ENCODE results near the gene SLC38A10. TPM values are rescaled to one million over a fixed set of nuclear protein-coding genes. Genes with fewer than 3 reads are reported as not detected.

SLC38A10 gene
- polyA plus RNA-seq, 4 donors: 48.4 to 107 (median 79.2) TPM

DNA sequence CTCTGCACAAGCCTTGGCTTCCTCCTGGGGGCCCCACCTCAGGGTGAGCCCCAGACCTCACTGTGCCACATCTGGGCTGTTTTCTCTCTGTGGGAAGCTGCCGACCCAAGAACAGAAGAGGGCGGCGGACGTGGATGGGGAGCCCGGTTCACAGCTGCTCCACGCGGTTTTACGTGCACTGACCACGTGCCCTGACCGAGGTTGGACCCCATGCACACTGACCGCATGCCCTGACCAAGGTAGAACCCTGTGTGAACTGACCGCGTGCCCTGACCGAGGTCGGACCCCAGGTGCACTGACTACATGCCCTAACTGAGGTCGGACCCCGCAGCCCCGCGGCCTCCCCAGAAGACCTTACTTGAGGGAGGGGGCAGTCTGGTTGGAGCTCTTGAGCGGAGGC is 92.0 kb downstream of the SLC38A10 start:
- Histone ChIP-seq H3K4me3 (ENCODE audit: low read depth in 1 of 3, low read length in 3 of 3) (no peak overlapping the region), H3K27ac (ENCODE audit: low read depth in 1 of 3, low read length in 2 of 3) (no peak overlapping the region), H3K4me1 (ENCODE audit: control insufficient read depth in 3 of 3, insufficient read depth in 2 of 3, low read depth in 1 of 3, low read length in 2 of 3) (no peaks in the 10 kb centered on the region), H3K9me3 (ENCODE audit: control insufficient read depth in 2 of 2, insufficient read depth in 1 of 2, low read depth in 1 of 2, low read length in 1 of 2) (no peaks in the 10 kb centered on the region), H3K27me3 (ENCODE audit: control insufficient read depth in 3 of 3, insufficient read depth in 3 of 3, low read length in 3 of 3) (no peaks in the 10 kb centered on the region), H3K36me3 (ENCODE audit: control insufficient read depth in 3 of 3, insufficient read depth in 2 of 3, low read depth in 1 of 3, low read length in 3 of 3) (peaks cover 0 to 71% (median 0%) of the 10 kb centered on the region in 3 donors)
- FAIRE-seq (no peak), DNase-seq (no peak)
- 93 to 98% (median 95%) methylated on average over 20 of the region's 20 CpGs for WGBS, 3 donors

DNA sequence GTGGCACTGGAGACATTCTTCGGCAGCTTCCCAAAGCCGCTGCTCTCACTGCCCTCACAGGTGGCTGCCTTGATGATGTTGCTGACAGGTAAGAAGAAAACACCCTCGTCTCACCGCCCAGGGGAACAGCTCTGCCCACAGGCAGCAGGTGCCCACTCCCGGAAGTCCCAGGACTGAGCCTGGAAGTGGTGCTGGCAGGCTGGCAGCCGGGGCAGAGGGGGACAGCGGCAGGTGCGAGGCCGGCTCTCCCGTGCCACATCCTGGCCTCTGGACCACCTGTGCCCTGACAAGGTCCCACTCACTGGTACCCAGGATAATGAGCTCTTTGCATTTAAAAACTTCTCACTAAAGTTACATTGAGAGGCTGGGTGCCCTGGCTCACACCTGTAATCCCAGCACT is 92.8 kb downstream of the SLC38A10 start:
- Histone ChIP-seq H3K9me3 (ENCODE audit: control insufficient read depth in 2 of 2, insufficient read depth in 1 of 2, low read depth in 1 of 2, low read length in 1 of 2) (no peaks in the 10 kb centered on the region), H3K4me1 (ENCODE audit: control insufficient read depth in 3 of 3, insufficient read depth in 2 of 3, low read depth in 1 of 3, low read length in 2 of 3) (no peaks in the 10 kb centered on the region), H3K27ac (ENCODE audit: low read depth in 1 of 3, low read length in 2 of 3) (no peak overlapping the region), H3K4me3 (ENCODE audit: low read depth in 1 of 3, low read length in 3 of 3) (no peak overlapping the region), H3K27me3 (ENCODE audit: control insufficient read depth in 3 of 3, insufficient read depth in 3 of 3, low read length in 3 of 3) (no peaks in the 10 kb centered on the region), H3K36me3 (ENCODE audit: control insufficient read depth in 3 of 3, insufficient read depth in 2 of 3, low read depth in 1 of 3, low read length in 3 of 3) (peaks cover 0 to 73% (median 3%) of the 10 kb centered on the region in 3 donors)
- WGBS, 3 donors: 85 to 97% (median 95%) methylated on average over 6 to 10 of the region's 10 CpGs
- FAIRE-seq (no peak), DNase-seq (no peak)

DNA sequence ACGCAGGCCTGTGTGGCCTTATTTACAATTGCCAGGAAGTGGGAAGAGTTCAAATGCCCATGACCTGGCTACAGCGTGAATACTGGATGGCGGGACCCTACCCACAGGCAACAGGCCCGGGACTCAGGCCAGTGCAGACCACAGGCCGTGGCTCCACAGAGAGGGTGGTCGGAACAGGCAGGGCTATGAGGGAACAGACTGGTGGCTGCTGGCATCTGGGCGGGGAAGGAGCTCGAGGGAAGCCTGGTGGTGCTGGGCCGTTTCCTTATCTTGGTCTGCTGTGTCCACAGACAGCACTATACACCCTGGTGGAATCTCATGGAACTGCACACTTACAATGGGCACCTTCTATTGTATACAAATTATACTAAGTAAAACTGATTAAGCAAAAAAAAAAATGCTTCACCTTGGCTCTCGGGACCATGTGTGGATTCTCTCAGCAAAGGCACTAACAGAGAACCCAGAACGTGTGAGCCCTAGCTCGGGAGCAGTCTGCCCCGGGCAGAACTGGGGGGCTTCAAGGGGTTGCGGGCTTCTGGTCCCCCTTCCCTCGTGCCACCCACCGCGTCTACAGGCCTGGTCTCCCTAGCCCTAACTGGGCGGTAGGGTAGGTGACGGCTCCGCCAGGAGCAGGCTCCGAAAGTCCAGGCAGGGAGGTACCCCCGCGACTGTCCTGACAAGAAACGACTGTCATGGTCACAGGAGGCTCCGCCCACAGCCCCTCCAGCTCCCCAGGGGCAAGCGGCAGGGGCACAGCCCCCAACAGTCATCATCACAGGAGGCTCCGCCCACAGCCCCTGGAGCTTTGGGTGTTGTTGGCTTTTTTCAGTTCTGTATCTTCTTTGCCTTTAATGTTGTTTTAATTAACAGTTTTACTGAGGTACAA is 94.2 kb downstream of the SLC38A10 start:
- H3K9me3 ChIP-seq (ENCODE audit: control insufficient read depth in 2 of 2, insufficient read depth in 1 of 2, low read depth in 1 of 2, low read length in 1 of 2): no peaks in the 10 kb centered on the region
- no peak for FAIRE-seq
- no peaks in the 10 kb centered on the region for H3K4me1 ChIP-seq (ENCODE audit: control insufficient read depth in 3 of 3, insufficient read depth in 2 of 3, low read depth in 1 of 3, low read length in 2 of 3)
- peaks cover 0 to 74% (median 7%) of the 10 kb centered on the region in 3 donors for H3K36me3 ChIP-seq (ENCODE audit: control insufficient read depth in 3 of 3, insufficient read depth in 2 of 3, low read depth in 1 of 3, low read length in 3 of 3)
- H3K4me3 ChIP-seq (ENCODE audit: low read depth in 1 of 3, low read length in 3 of 3): no peak overlapping the region
- no peaks in the 10 kb centered on the region for H3K27me3 ChIP-seq (ENCODE audit: control insufficient read depth in 3 of 3, insufficient read depth in 3 of 3, low read length in 3 of 3)
- H3K27ac ChIP-seq (ENCODE audit: low read depth in 1 of 3, low read length in 2 of 3): no peak overlapping the region
- WGBS, 3 donors: 65 to 74% (median 68%) methylated on average over 26 to 27 of the region's 27 CpGs
- DNase-seq: peak; percentile 78 to 83

DNA sequence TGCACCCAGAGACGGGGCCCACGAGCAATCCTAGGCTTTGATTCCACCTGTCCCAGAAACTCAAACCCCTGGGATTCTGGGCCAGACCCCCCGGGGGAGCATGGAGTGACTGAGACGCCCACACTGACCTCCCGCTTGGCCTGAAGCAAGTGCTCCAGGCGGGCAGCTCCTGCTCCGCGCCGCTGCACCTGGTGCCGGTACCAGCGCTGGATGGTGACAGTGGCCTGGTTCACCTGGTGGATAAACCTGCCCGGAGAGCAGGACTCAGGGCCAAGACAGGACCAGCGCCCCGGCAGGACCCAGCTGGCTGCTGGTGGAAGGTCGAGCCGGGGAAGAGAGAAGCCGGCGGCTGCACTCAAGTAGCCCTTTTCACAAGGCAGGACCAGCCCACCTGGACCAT is 94.9 kb downstream of the SLC38A10 start:
- Histone ChIP-seq H3K9me3 (ENCODE audit: control insufficient read depth in 2 of 2, insufficient read depth in 1 of 2, low read depth in 1 of 2, low read length in 1 of 2) (no peaks in the 10 kb centered on the region), H3K27me3 (ENCODE audit: control insufficient read depth in 3 of 3, insufficient read depth in 3 of 3, low read length in 3 of 3) (no peaks in the 10 kb centered on the region), H3K4me1 (ENCODE audit: control insufficient read depth in 3 of 3, insufficient read depth in 2 of 3, low read depth in 1 of 3, low read length in 2 of 3) (no peaks in the 10 kb centered on the region), H3K27ac (ENCODE audit: low read depth in 1 of 3, low read length in 2 of 3) (no peak overlapping the region), H3K36me3 (ENCODE audit: control insufficient read depth in 3 of 3, insufficient read depth in 2 of 3, low read depth in 1 of 3, low read length in 3 of 3) (peaks cover 0 to 78% (median 7%) of the 10 kb centered on the region in 3 donors), H3K4me3 (ENCODE audit: low read depth in 1 of 3, low read length in 3 of 3) (no peak overlapping the region)
- DNase-seq (no peak), FAIRE-seq (no peak)
- WGBS, 3 donors: 93 to 95% (median 93%) methylated on average over 18 of the region's 18 CpGs

DNA sequence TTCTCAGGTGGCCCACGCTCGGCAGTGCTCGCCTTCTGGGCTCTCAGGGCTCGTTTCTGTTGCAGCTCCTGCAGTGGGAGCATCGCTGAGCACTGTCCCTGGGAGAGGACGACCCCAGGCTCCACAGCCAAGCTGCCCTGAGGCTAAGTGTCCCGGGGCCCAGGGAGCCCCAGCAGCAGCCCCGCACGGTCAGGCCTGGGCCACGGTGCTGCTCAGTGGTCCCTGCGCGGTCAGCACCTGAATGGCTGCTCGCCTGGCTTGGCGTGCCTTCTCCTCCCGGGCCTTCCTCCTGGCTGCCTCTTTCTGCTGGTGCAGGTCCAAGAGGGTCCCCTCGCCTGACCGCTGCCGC is 95.7 kb downstream of the SLC38A10 start:
- Histone ChIP-seq H3K27ac (ENCODE audit: low read depth in 1 of 3, low read length in 2 of 3) (no peak overlapping the region), H3K4me3 (ENCODE audit: low read depth in 1 of 3, low read length in 3 of 3) (no peak overlapping the region), H3K9me3 (ENCODE audit: control insufficient read depth in 2 of 2, insufficient read depth in 1 of 2, low read depth in 1 of 2, low read length in 1 of 2) (no peaks in the 10 kb centered on the region), H3K27me3 (ENCODE audit: control insufficient read depth in 3 of 3, insufficient read depth in 3 of 3, low read length in 3 of 3) (no peaks in the 10 kb centered on the region), H3K4me1 (ENCODE audit: control insufficient read depth in 3 of 3, insufficient read depth in 2 of 3, low read depth in 1 of 3, low read length in 2 of 3) (no peaks in the 10 kb centered on the region), H3K36me3 (ENCODE audit: control insufficient read depth in 3 of 3, insufficient read depth in 2 of 3, low read depth in 1 of 3, low read length in 3 of 3) (peaks cover 0 to 85% (median 7%) of the 10 kb centered on the region in 3 donors)
- DNase-seq (no peak), FAIRE-seq (no peak)
- WGBS, 3 donors: 92 to 94% (median 94%) methylated on average over 18 of the region's 18 CpGs

DNA sequence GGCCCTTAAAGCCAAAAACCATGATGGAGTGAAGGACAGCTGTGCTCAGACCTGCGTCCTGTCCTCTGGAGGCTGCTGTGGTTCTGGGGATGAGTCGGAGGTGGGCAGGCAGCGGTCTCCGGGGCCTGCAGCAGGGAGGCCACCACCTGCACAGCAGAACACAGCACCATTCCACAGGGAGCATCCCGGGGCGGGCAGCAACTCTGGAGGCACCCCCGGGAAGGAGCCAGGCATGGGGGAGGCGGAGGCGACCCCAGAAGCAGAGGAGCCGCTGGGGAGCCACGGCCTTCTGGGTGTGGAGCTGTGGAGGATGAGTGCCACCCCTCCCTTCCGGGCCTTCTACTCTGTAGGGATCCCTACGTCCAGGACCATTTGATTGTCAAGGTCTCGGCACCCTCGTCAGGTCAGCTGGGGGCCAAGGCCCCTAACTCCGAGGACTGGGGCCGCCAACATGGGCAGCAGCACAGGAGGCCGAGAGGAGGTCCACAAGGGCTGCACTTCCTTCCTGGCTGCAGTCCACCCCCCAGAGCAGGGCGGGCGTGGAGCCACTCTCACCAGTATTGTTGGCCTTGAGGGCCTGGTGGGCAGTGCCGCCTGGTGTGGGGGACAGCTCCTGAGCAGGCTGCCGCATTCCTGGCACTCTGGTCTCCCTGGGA is 96.2 kb downstream of the SLC38A10 start:
- Histone ChIP-seq H3K4me1 (ENCODE audit: control insufficient read depth in 3 of 3, insufficient read depth in 2 of 3, low read depth in 1 of 3, low read length in 2 of 3) (no peaks in the 10 kb centered on the region), H3K4me3 (ENCODE audit: low read depth in 1 of 3, low read length in 3 of 3) (no peak overlapping the region), H3K36me3 (ENCODE audit: control insufficient read depth in 3 of 3, insufficient read depth in 2 of 3, low read depth in 1 of 3, low read length in 3 of 3) (peaks cover 0 to 85% (median 7%) of the 10 kb centered on the region in 3 donors), H3K27me3 (ENCODE audit: control insufficient read depth in 3 of 3, insufficient read depth in 3 of 3, low read length in 3 of 3) (no peaks in the 10 kb centered on the region), H3K27ac (ENCODE audit: low read depth in 1 of 3, low read length in 2 of 3) (no peak overlapping the region), H3K9me3 (ENCODE audit: control insufficient read depth in 2 of 2, insufficient read depth in 1 of 2, low read depth in 1 of 2, low read length in 1 of 2) (no peaks in the 10 kb centered on the region)
- FAIRE-seq (no peak), DNase-seq (no peak)
- WGBS, 3 donors: 91 to 92% (median 92%) methylated on average over 21 to 22 of the region's 22 CpGs

DNA sequence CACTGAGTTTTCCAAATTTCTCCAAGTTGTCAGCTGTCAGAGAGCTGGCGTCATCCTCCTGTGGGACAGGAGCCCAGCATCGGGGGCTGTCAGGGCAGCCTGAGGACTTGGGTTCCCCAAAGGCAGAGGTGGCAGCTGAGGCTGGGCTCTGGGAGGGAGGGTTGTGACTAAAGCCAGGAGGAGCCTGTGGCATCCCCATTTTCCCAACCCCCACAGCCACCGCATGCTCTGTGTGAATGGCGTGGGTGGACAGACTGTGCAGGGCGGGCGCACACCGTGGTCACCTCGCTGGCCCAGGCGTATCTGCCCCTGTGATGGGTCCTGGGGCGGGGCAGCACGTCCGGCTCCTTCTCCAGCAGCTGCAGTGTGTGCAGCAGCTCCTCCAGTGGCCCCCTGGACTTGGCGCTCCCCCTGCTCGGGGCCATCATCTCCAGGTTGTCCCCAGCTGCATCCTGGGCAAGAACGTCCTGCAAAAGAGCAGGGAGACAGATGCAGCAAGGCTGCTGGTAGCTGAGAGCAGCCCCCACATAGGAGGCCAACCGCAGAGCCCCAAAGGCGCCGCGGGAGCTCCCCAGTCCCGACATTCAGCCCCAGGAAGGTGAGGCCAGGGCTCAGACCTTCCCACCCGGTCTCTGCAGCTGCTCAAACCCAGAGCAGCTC is 97.1 kb downstream of the SLC38A10 start:
- peaks cover 0 to 79% (median 7%) of the 10 kb centered on the region in 3 donors for H3K36me3 ChIP-seq (ENCODE audit: control insufficient read depth in 3 of 3, insufficient read depth in 2 of 3, low read depth in 1 of 3, low read length in 3 of 3)
- FAIRE-seq: no peak
- DNase-seq: no peak
- no peaks in the 10 kb centered on the region for H3K9me3 ChIP-seq (ENCODE audit: control insufficient read depth in 2 of 2, insufficient read depth in 1 of 2, low read depth in 1 of 2, low read length in 1 of 2)
- no peaks in the 10 kb centered on the region for H3K27me3 ChIP-seq (ENCODE audit: control insufficient read depth in 3 of 3, insufficient read depth in 3 of 3, low read length in 3 of 3)
- WGBS, 3 donors: 88 to 94% (median 92%) methylated on average over 18 to 21 of the region's 21 CpGs
- no peak overlapping the region for H3K4me3 ChIP-seq (ENCODE audit: low read depth in 1 of 3, low read length in 3 of 3)
- H3K27ac ChIP-seq (ENCODE audit: low read depth in 1 of 3, low read length in 2 of 3): no peak overlapping the region
- H3K4me1 ChIP-seq (ENCODE audit: control insufficient read depth in 3 of 3, insufficient read depth in 2 of 3, low read depth in 1 of 3, low read length in 2 of 3): no peaks in the 10 kb centered on the region

DNA sequence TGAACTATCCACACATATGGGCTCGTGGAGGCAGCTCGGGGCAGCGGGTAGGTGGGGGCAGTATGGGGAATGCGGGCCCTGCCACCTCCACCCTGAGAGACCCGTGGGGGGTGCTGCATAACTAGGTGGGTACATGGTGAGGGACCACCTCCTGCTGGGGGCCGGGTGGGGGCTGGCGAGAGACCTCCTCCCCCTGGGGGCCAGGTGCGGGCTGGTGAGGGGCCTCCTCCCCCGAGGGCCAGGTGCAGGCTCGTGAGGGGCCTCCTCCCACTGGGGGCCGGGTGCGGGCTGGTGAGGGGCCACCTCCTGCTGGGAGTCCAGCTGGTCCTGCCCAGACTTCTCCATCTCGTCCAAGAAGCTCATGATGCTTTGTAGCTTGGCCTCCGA is 97.7 kb downstream of the SLC38A10 start:
- no peak for FAIRE-seq
- Histone ChIP-seq H3K9me3 (ENCODE audit: control insufficient read depth in 2 of 2, insufficient read depth in 1 of 2, low read depth in 1 of 2, low read length in 1 of 2) (no peaks in the 10 kb centered on the region), H3K36me3 (ENCODE audit: control insufficient read depth in 3 of 3, insufficient read depth in 2 of 3, low read depth in 1 of 3, low read length in 3 of 3) (peaks cover 0 to 79% (median 7%) of the 10 kb centered on the region in 3 donors), H3K27ac (ENCODE audit: low read depth in 1 of 3, low read length in 2 of 3) (no peak overlapping the region), H3K4me1 (ENCODE audit: control insufficient read depth in 3 of 3, insufficient read depth in 2 of 3, low read depth in 1 of 3, low read length in 2 of 3) (no peaks in the 10 kb centered on the region), H3K4me3 (ENCODE audit: low read depth in 1 of 3, low read length in 3 of 3) (no peak overlapping the region), H3K27me3 (ENCODE audit: control insufficient read depth in 3 of 3, insufficient read depth in 3 of 3, low read length in 3 of 3) (no peaks in the 10 kb centered on the region)
- no peak for DNase-seq
- 85 to 93% (median 91%) methylated on average over 13 to 14 of the region's 14 CpGs for WGBS, 3 donors
